HCT116 (cell line): ENCODE data around the gene PRORP. TPM values are rescaled to one million over a fixed set of nuclear protein-coding genes. Genes with fewer than 3 reads are reported as not detected.

Experiments used
- ATAC-seq: fragments of 200-7000 bp; cut with Tn5 transposase; 2 replicates; pipeline ENCODE4 v1.9.1; 2020; ENCODE audit warnings: mild to moderate bottlenecking, moderate library complexity
- BruUV-seq: library from RNA; stranded (reverse); fragments of 400-500 nt; replicated peaks from 2 replicates; lab custom pipeline; 2021; lab: Mats Ljungman, UMichigan
- CTCF ChIA-PET: fragments of 300-600 bp; sonication (Branson Sonifier 250); formaldehyde crosslinking; loops from one replicate; lab custom pipeline; 2021; ENCODE audit warnings: antibody characterized with exemption; lab: Charles Lee
- POLR2A ChIA-PET: fragments of 300-600, 350-600 bp; sonication (Branson Sonifier 250); formaldehyde crosslinking; loops from one replicate; lab custom pipeline; 2021; ENCODE audit warnings: antibody characterized with exemption; lab: Charles Lee
- RAD21 ChIA-PET, 2 experiments: fragments of 300-600 bp; sonication (Branson Sonifier 250); formaldehyde crosslinking; loops; one replicate each; lab custom pipeline; 2023; ENCODE audit warnings: low total read pairs in 2 of 2; ENCODE audit not compliant: uncharacterized antibody in 2 of 2, unreplicated experiment in 2 of 2, low non-redundant PET in 1 of 2; lab: Charles Lee
- DNase-seq: peaks from one replicate; pipeline ENCODE4 v3.0.0-alpha.2; 2010; ENCODE audit warnings: low read depth, low spot score
- H2AFZ ChIP-seq: fragments of 200-600 bp; shearing (Covaris generic), sonication (generic); 2 replicates; pipeline ENCODE4 v1.6.1; 2017; ENCODE audit warnings: low read depth, mixed run types, mixed read lengths, antibody characterized with exemption, low read length; ENCODE audit not compliant: poor library complexity, severe bottlenecking
- H3K27ac ChIP-seq: 2 replicates; pipeline ENCODE4 v1.5.1; 2012; ENCODE audit warnings: low read depth, low read length
- H3K27me3 ChIP-seq: fragments of 200-600 bp; sonication (generic); 2 replicates; pipeline ENCODE4 v1.6.1; 2016; ENCODE audit warnings: mixed run types, low read length, mixed read lengths; ENCODE audit not compliant: insufficient read depth
- H3K36me3 ChIP-seq, 2 experiments: fragments of 200-500 bp in 1 of 2; fragments of 200-600 bp in 1 of 2; sonication (Bioruptor generic) in 1 of 2; sonication (generic) in 1 of 2; 2 replicates each; pipeline versions ENCODE4 v1.5.1 to v1.6.1; 2014 to 2016; ENCODE audit warnings: low read length in 2 of 2, inconsistent platforms in 1 of 2, mixed read lengths in 1 of 2, mixed run types in 1 of 2; ENCODE audit not compliant: insufficient read depth in 2 of 2, control insufficient read depth in 1 of 2
- H3K4me1 ChIP-seq, 2 experiments: fragments of 200-600 bp in 1 of 2; sonication (generic) in 1 of 2; 2 replicates each; pipeline versions ENCODE4 v1.5.1 to v1.6.1; 2012 to 2017; ENCODE audit warnings: low read length in 2 of 2, inconsistent platforms in 1 of 2, mild to moderate bottlenecking in 1 of 2, mixed read lengths in 1 of 2, mixed run types in 1 of 2, moderate library complexity in 1 of 2; ENCODE audit not compliant: insufficient read depth in 2 of 2, control insufficient read depth in 1 of 2
- H3K4me2 ChIP-seq: fragments of 200-600 bp; sonication (generic); 2 replicates; pipeline ENCODE4 v1.6.1; 2017; ENCODE audit warnings: mixed run types, low read length, mixed read lengths
- H3K4me3 ChIP-seq, 2 experiments: fragments of 200-600 bp in 1 of 2; sonication (generic) in 1 of 2; replicated peaks in 1 of 2; 2 replicates each; pipeline ENCODE4 v1.5.1; 2011 to 2016; ENCODE audit warnings: low read length in 2 of 2, control low read depth in 1 of 2, low read depth in 1 of 2, mild to moderate bottlenecking in 1 of 2, mixed read lengths in 1 of 2, mixed run types in 1 of 2
- H3K79me2 ChIP-seq: fragments of 200-600 bp; sonication (generic); 2 replicates; pipeline ENCODE4 v1.6.1; 2017; ENCODE audit warnings: mild to moderate bottlenecking, mixed run types, low read length, moderate library complexity, mixed read lengths; ENCODE audit not compliant: insufficient read depth
- H3K9ac ChIP-seq: fragments of 200-600 bp; sonication (generic); 2 replicates; pipeline ENCODE4 v1.6.1; 2016; ENCODE audit warnings: low read length, mixed read lengths
- H3K9me2 ChIP-seq: fragments of 200-600 bp; sonication (generic), shearing (Covaris generic); 2 replicates; pipeline ENCODE4 v1.6.1; 2017; ENCODE audit warnings: mixed run types, mild to moderate bottlenecking, moderate library complexity; ENCODE audit not compliant: insufficient read depth
- H3K9me3 ChIP-seq, 2 experiments: fragments of 200-500 bp in 1 of 2; fragments of 200-600 bp in 1 of 2; sonication (Bioruptor generic) in 1 of 2; sonication (generic) in 1 of 2; 2 replicates each; pipeline ENCODE4 v1.6.1; 2014 to 2017; ENCODE audit warnings: low read length in 2 of 2, mixed read lengths in 2 of 2, inconsistent platforms in 1 of 2, low read depth in 1 of 2, mild to moderate bottlenecking in 1 of 2, mixed run types in 1 of 2, moderate library complexity in 1 of 2; ENCODE audit not compliant: control insufficient read depth in 1 of 2, insufficient read depth in 1 of 2
- H4K20me1 ChIP-seq: fragments of 200-600 bp; sonication (generic), shearing (Covaris generic); 2 replicates; pipeline ENCODE4 v1.6.1; 2017; ENCODE audit warnings: mixed run types, mild to moderate bottlenecking, moderate library complexity; ENCODE audit not compliant: insufficient read depth
- ATF3 ChIP-seq: IDR thresholded peaks from 2 replicates; pipeline ENCODE4 v1.6.1; 2012
- EGR1 ChIP-seq: IDR thresholded peaks from 2 replicates; pipeline ENCODE4 v1.6.1; 2012; ENCODE audit warnings: low read depth
- EZH2phosphoT487 ChIP-seq: fragments of 200-600 bp; IDR thresholded peaks from 2 replicates; pipeline ENCODE4 v1.6.1; 2018; ENCODE audit warnings: antibody characterized with exemption, borderline replicate concordance
- JUND ChIP-seq: IDR thresholded peaks from 2 replicates; pipeline ENCODE4 v1.6.1; 2012
- POLR2AphosphoS5 ChIP-seq: IDR thresholded peaks from 2 replicates; pipeline ENCODE4 v1.6.1; 2011; ENCODE audit warnings: mild to moderate bottlenecking, low read depth, low read length, moderate library complexity
- REST ChIP-seq: IDR thresholded peaks from 2 replicates; pipeline ENCODE4 v1.6.1; 2012; ENCODE audit warnings: low read depth
- SIN3A ChIP-seq: IDR thresholded peaks from 2 replicates; pipeline ENCODE4 v1.6.1; 2012; ENCODE audit warnings: low read depth
- ZBTB33 ChIP-seq: IDR thresholded peaks from 2 replicates; pipeline ENCODE4 v1.6.1; 2011; ENCODE audit warnings: mild to moderate bottlenecking, low read length, moderate library complexity; ENCODE audit not compliant: insufficient replicate concordance; ENCODE audit errors: extremely low read depth
- ZFX ChIP-seq: fragments of 450-650 bp; IDR thresholded peaks from 2 replicates; pipeline ENCODE4 v1.6.1; 2017
- intact Hi-C: fragments of 100-400 bp; cut with micrococcal nuclease; formaldehyde crosslinking; loops from 2 replicates; pipeline ENCODE4 v1.10.0; 2022
- total RNA-seq: library from RNA; stranded (reverse); gene quantifications from one replicate; pipeline ENCODE4 v1.2.1, GENCODE V29; 2021; ENCODE audit not compliant: unreplicated experiment

The PRORP gene
- total RNA-seq, 1 experiment from 2014 or later: 28.0 TPM

DNA sequence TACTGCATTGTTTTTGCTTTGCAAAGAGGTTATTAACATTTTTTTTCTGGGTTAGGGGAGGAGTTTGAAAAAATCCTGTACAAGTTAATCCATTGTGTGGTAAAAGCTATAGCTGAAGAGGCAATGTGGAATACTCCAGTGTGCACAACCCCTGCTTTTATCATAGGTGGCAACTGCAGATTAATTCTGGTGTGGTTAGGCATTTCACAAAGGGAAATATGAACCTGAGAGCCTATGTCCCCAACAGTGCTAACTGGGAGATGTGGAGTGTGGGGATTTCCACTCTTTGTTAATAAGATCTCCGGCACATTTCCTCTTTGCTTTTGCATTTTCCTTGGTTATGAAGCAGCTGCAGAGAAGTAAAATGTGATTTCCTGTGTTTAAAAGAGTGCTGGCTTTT, 33.6 kb downstream of the PRORP start:
- ATAC-seq: no peak
- no peak overlapping the region for H3K4me3 ChIP-seq
- POLR2A ChIA-PET: no interaction called here

More for the DNA sequence above, 33.6 kb downstream of the PRORP start:
- Histone ChIP-seq H4K20me1 (no peaks in the 10 kb centered on the region), H3K4me2 (no peak overlapping the region), H2AFZ (no peak overlapping the region), H3K27ac (no peak overlapping the region), H3K27me3 (no peaks in the 10 kb centered on the region), H3K9me2 (no peaks in the 10 kb centered on the region), H3K9me3 (no peaks in the 10 kb centered on the region), H3K4me1 (peaks cover 12 to 22% of the 10 kb centered on the region in 2 experiments), H3K9ac (no peak overlapping the region), H3K79me2 (no peaks in the 10 kb centered on the region), H3K36me3 (no peaks in the 10 kb centered on the region)
- CTCF ChIA-PET: interaction anchor here (0.7 kb wide), 1 partner anchor 15 kb away, joined by 3 read pairs; no protein-coding TSS in a partner anchor
- no peak for DNase-seq
- RAD21 ChIA-PET: no interaction called here
- no TSS peak for BruUV-seq
- TF ChIP-seq JUND (no peak), POLR2AphosphoS5 (no peak), ATF3 (no peak), ZFX (no peak), REST (no peak), SIN3A (no peak), ZBTB33 (no peak), EZH2phosphoT487 (no peak), EGR1 (no peak)
- intact Hi-C loops: no loop called here
